ENCODE data around the gene TSPAN7. TPM values are rescaled to one million over a fixed set of nuclear protein-coding genes. Genes with fewer than 3 reads are reported as not detected.

TSPAN7 gene
- total and polyA plus RNA-seq, 9 of the 15 experiments (the other 6 are each of a cell fraction or from before 2014, with no cell fraction given) = 0.07 to 0.29 (median 0.12) TPM; not detected in 1

GRCh38 chrX:38717871-38718270, 156.5 kb downstream of the TSPAN7 start:
- Histone ChIP-seq H3K9ac (ENCODE audit: insufficient read depth in 1 of 2, low read depth in 2 of 2, low read length in 2 of 2) (no peak overlapping the region), H2AFZ (ENCODE audit: low read depth, low read length) (no peak overlapping the region), H4K20me1 (replicated peaks; ENCODE audit: control insufficient read depth, insufficient read depth, low read length) (no peaks in the 10 kb centered on the region), H3K36me3 (ENCODE audit: control insufficient read depth, insufficient read depth, low read length) (no peaks in the 10 kb centered on the region), H3K4me2 (ENCODE audit: insufficient read depth, low read length) (no peak overlapping the region), H3K4me1 (replicated peaks in 1 of 2; ENCODE audit: control insufficient read depth in 2 of 2, insufficient read depth in 2 of 2, low read length in 2 of 2) (no peaks in the 10 kb centered on the region), H3K79me2 (ENCODE audit: control insufficient read depth, insufficient read depth, low read length) (no peaks in the 10 kb centered on the region), H3K4me3 (no peak overlapping the region), H3K27me3 (ENCODE audit: control insufficient read depth in 2 of 2, insufficient read depth in 2 of 2, low read length in 2 of 2) (no peaks in the 10 kb centered on the region), H3K9me1 (ENCODE audit: control insufficient read depth, insufficient read depth, low read length) (no peaks in the 10 kb centered on the region), H3K9me3 (replicated peaks; ENCODE audit: control insufficient read depth, insufficient read depth, low read depth, low read length) (no peaks in the 10 kb centered on the region), H3K27ac (ENCODE audit: extremely low read depth, low read depth, low read length) (no peak overlapping the region)
- in situ Hi-C loops (cut with MboI) = no loop called here
- FAIRE-seq (peak; percentile 86), DNase-seq (ENCODE audit: extremely low read depth in 1 of 4, low spot score in 3 of 4) (peak; percentile 41 to 55 (median 50)), ATAC-seq (peak; percentile 78)
- ChIA-PET POLR2A (no interaction called here), CTCF (ENCODE audit: low intra/inter-chr PET ratio) (no interaction called here)
- WGBS (ENCODE audit: insufficient coverage, low coverage, missing lambda C conversion rate) = 7% methylated on average over 1 of the region's 1 CpG
- BruUV-seq (replicated peaks) = no TSS peak
- intact Hi-C loops (cut with micrococcal nuclease) = no loop called here
- TF ChIP-seq RBBP5 (IDR thresholded peaks at IDR 0.05; ENCODE audit: borderline replicate concordance, insufficient read depth, low read length, poor library complexity, severe bottlenecking) (no peak), BDP1 (IDR thresholded peaks at IDR 0.05; ENCODE audit: insufficient read depth, insufficient read length) (no peak), ETV1 (tag; conservative IDR thresholded peaks at IDR 0.05; ENCODE audit: low read depth) (no peak), ZNF146 (CRISPR knock-in tag; IDR thresholded peaks at IDR 0.05; ENCODE audit: unreplicated experiment) (no peak), FOXJ3 (CRISPR knock-in tag; IDR thresholded peaks at IDR 0.05) (no peak), ZFPM2 (CRISPR knock-in tag; IDR thresholded peaks at IDR 0.05) (no peak), NCOA1 (IDR thresholded peaks at IDR 0.05; ENCODE audit: low read depth) (no peak), SMC3 (conservative IDR thresholded peaks at IDR 0.05; ENCODE audit: insufficient read depth, low read depth, low read length) (0 out of 2 replicates have a peak, but pooled peaks have one; percentile 22), RREB1 (CRISPR knock-in tag; IDR thresholded peaks at IDR 0.05) (no peak), CTCFL (IDR thresholded peaks at IDR 0.05; ENCODE audit: borderline replicate concordance, insufficient read depth, low read depth, low read length, poor library complexity, severe bottlenecking) (peak; percentile 37), TAF15 (IDR thresholded peaks at IDR 0.05; ENCODE audit: low read depth, low read length) (no peak)
- TF ChIP-seq, protein P1, sequence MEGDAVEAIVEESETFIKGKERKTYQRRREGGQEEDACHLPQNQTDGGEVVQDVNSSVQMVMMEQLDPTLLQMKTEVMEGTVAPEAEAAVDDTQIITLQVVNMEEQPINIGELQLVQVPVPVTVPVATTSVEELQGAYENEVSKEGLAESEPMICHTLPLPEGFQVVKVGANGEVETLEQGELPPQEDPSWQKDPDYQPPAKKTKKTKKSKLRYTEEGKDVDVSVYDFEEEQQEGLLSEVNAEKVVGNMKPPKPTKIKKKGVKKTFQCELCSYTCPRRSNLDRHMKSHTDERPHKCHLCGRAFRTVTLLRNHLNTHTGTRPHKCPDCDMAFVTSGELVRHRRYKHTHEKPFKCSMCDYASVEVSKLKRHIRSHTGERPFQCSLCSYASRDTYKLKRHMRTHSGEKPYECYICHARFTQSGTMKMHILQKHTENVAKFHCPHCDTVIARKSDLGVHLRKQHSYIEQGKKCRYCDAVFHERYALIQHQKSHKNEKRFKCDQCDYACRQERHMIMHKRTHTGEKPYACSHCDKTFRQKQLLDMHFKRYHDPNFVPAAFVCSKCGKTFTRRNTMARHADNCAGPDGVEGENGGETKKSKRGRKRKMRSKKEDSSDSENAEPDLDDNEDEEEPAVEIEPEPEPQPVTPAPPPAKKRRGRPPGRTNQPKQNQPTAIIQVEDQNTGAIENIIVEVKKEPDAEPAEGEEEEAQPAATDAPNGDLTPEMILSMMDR (IDR thresholded peaks at IDR 0.05 in 2 of 3, conservative IDR thresholded peaks at IDR 0.05 in 1 of 3; ENCODE audit: insufficient read depth in 2 of 3, low read depth in 1 of 3, low read length in 3 of 3) = peak; percentile 49 to 63 (median 56)
